Panc1 (cell line): ENCODE measurements around the gene TRMT61A. TPM values are rescaled to one million over a fixed set of nuclear protein-coding genes. Genes with fewer than 3 reads are reported as not detected.

Source experiments
- ATAC-seq: fragments of 200-7000 bp; cut with Tn5 transposase; 2 replicates; pipeline ENCODE4 v1.9.1; 2020; ENCODE audit warnings: mild to moderate bottlenecking, moderate library complexity
- BruUV-seq: library from RNA; stranded (reverse); fragments of 400-500 nt; replicated peaks from 2 replicates; lab custom pipeline; 2021; lab: Mats Ljungman, UMichigan
- CTCF ChIA-PET: fragments of 300-600 bp; sonication (Branson Sonifier 250); formaldehyde crosslinking; loops from one replicate; lab custom pipeline; 2022; ENCODE audit warnings: antibody characterized with exemption; lab: Charles Lee
- POLR2A ChIA-PET: fragments of 300-600 bp; sonication (Branson Sonifier 250); formaldehyde crosslinking; loops from one replicate; lab custom pipeline; 2022; ENCODE audit warnings: antibody characterized with exemption; lab: Charles Lee
- DNase-seq: peaks from one replicate; pipeline ENCODE4 v3.0.0-alpha.2; 2010; ENCODE audit warnings: low read depth, low spot score
- H3K27ac ChIP-seq: 2 replicates; pipeline ENCODE4 v1.5.1; 2011; ENCODE audit warnings: mild to moderate bottlenecking, low read length, inconsistent platforms
- H3K27me3 ChIP-seq: fragments of 200-500 bp; sonication (Bioruptor generic); 2 replicates; pipeline ENCODE4 v1.6.0; 2014; ENCODE audit warnings: low read length, inconsistent platforms; ENCODE audit not compliant: control insufficient read depth, insufficient read depth
- H3K36me3 ChIP-seq: fragments of 200-500 bp; sonication (Bioruptor generic); 2 replicates; pipeline ENCODE4 v1.5.1; 2014; ENCODE audit warnings: inconsistent platforms, mild to moderate bottlenecking, low read length, moderate library complexity; ENCODE audit not compliant: control insufficient read depth, insufficient read depth
- H3K4me1 ChIP-seq: 2 replicates; pipeline ENCODE4 v1.5.1; 2011; ENCODE audit warnings: inconsistent platforms, mild to moderate bottlenecking, low read length, moderate library complexity; ENCODE audit not compliant: control insufficient read depth, insufficient read depth
- H3K4me3 ChIP-seq, 2 experiments: 2 replicates each; pipeline ENCODE4 v1.5.1; 2011 to 2012; ENCODE audit warnings: low read depth in 2 of 2, low read length in 2 of 2, mild to moderate bottlenecking in 2 of 2, inconsistent platforms in 1 of 2, moderate library complexity in 1 of 2
- H3K9me3 ChIP-seq: fragments of 200-500 bp; sonication (Bioruptor generic); 2 replicates; pipeline ENCODE4 v1.5.1; 2014; ENCODE audit warnings: low read depth, mild to moderate bottlenecking, inconsistent platforms, low read length, moderate library complexity; ENCODE audit not compliant: control insufficient read depth, insufficient read depth
- POLR2AphosphoS5 ChIP-seq: IDR thresholded peaks from 2 replicates; pipeline ENCODE4 v1.6.1; 2012; ENCODE audit warnings: mild to moderate bottlenecking, low read depth, low read length, moderate library complexity
- SIN3A ChIP-seq: IDR thresholded peaks from 2 replicates; pipeline ENCODE4 v1.6.1; 2012; ENCODE audit warnings: low read depth, mild to moderate bottlenecking, low read length, moderate library complexity, borderline replicate concordance; ENCODE audit not compliant: insufficient read depth
- TCF7L2 ChIP-seq: IDR thresholded peaks from 2 replicates; pipeline ENCODE4 v1.6.1; 2011; ENCODE audit warnings: mild to moderate bottlenecking, low read depth, low read length, inconsistent platforms
- in situ Hi-C: cut with HindIII; loops from 2 replicates; pipeline ENCODE4 v1.10.0; 2016; ENCODE audit warnings: low sequenced_read_pairs, low pct_unique_long_range_greater_than_20kb
- intact Hi-C: fragments of 100-400 bp; cut with micrococcal nuclease; formaldehyde crosslinking; loops from one replicate; pipeline ENCODE4 v1.10.0; 2022; ENCODE audit not compliant: unreplicated experiment
- total RNA-seq: library from RNA; stranded (reverse); gene quantifications from one replicate; pipeline ENCODE4 v1.2.1, GENCODE V29; 2021; ENCODE audit not compliant: unreplicated experiment
- TF ChIP-seq, protein P1 (sequence below): fragments of 450-650 bp; IDR thresholded peaks from 2 replicates; pipeline ENCODE4 v1.5.1; 2017; ENCODE audit warnings: mild to moderate bottlenecking
- TF ChIP-seq, protein P2 (sequence below), 2 experiments: IDR thresholded peaks; 2 replicates each; pipeline ENCODE4 v1.6.1; 2011 to 2012; ENCODE audit warnings: low read depth in 2 of 2, control low read depth in 1 of 2, low read length in 1 of 2, mild to moderate bottlenecking in 1 of 2, moderate library complexity in 1 of 2; ENCODE audit not compliant: insufficient read depth in 1 of 2

Gene TRMT61A
- total RNA-seq, 1 experiment from 2014 or later = 22.9 TPM

DNA sequence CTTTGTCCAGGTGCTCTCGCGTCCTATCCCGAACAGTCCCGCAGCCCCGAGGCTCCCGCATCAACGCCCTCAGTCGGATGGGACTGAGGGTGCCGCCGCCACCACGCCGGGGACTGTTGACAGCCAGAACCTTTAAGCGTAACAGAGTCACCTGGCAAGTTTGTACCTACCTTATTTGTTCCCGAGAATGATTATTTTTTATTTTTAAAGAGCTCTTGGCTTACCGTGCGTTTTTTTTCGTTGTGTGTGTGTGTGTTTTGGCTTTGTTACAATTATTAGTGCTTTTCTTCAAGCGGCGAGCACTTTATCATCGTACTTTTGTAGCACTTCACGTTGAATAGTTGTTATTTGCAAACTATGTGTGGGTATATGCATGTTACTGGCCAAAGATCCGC is 34.2 kb downstream of the TRMT61A start:
- BruUV-seq = TSS peak; percentile 90
- DNase-seq = no peak

DNA sequence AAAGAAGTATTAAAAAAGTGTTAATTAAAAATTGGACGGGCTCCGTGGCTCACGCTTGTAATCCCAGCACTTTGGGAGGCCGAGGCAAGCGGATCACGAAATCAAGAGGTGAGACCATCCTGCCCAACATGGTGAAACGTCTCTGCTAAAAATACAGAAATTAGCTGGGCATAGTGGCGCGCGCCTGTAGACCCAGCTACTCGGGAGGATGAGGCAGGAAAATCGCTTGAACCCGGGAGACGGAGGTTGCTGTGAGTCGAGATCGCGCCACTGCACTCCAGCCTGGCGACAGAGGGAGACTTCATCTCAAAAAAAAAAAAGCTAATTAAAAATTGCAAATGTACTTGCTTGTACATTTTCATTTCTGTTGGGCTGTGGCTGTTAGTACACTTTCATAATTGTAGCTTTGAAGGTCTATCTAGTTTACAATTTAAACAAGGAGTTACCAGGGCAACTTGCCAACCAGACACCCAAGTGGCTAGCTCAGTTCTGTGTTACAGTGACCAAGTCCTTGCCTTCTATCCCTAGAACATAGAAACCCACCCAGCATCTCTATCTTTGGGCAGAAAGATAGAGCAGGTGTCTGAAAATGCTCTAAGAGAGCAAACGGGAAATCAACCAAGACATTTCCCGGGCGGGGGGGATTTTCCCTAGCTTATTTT is 35.0 kb downstream of the TRMT61A start:
- in situ Hi-C loops = no loop called here
- intact Hi-C loops = no loop called here
- H3K9me3 ChIP-seq = no peaks in the 10 kb centered on the region

More for the DNA sequence above, 34.2 kb downstream of the TRMT61A start:
- Histone ChIP-seq H3K4me3 (peak overlapping the region; percentile 89 to 97), H3K4me1 (peaks cover 29% of the 10 kb centered on the region), H3K9me3 (no peaks in the 10 kb centered on the region), H3K27ac (peak overlapping the region; percentile 86), H3K36me3 (peaks cover 25% of the 10 kb centered on the region), H3K27me3 (no peaks in the 10 kb centered on the region)
- POLR2A ChIA-PET = no interaction called here
- TF ChIP-seq SIN3A (0 out of 2 replicates have a peak, but pooled peaks have one; percentile 11), TCF7L2 (no peak)
- in situ Hi-C loops = no loop called here
- ATAC-seq = no peak
- intact Hi-C loops = no loop called here
- CTCF ChIA-PET = no interaction called here

More for the DNA sequence above, 35.0 kb downstream of the TRMT61A start:
- Histone ChIP-seq H3K27ac (peak overlapping the region; percentile 86), H3K27me3 (no peaks in the 10 kb centered on the region), H3K4me1 (peaks cover 22% of the 10 kb centered on the region), H3K4me3 (peak overlapping the region; percentile 89 to 97), H3K36me3 (peaks cover 24% of the 10 kb centered on the region)
- DNase-seq (no peak), ATAC-seq (no peak)
- CTCF ChIA-PET = no interaction called here
- POLR2A ChIA-PET = interaction anchor here (0.7 kb wide), 1 partner anchor 139 kb away, joined by 4 read pairs; no protein-coding TSS in a partner anchor
- TF ChIP-seq TCF7L2 (no peak), SIN3A (no peak), POLR2AphosphoS5 (no peak)
- TF ChIP-seq, protein P1, sequence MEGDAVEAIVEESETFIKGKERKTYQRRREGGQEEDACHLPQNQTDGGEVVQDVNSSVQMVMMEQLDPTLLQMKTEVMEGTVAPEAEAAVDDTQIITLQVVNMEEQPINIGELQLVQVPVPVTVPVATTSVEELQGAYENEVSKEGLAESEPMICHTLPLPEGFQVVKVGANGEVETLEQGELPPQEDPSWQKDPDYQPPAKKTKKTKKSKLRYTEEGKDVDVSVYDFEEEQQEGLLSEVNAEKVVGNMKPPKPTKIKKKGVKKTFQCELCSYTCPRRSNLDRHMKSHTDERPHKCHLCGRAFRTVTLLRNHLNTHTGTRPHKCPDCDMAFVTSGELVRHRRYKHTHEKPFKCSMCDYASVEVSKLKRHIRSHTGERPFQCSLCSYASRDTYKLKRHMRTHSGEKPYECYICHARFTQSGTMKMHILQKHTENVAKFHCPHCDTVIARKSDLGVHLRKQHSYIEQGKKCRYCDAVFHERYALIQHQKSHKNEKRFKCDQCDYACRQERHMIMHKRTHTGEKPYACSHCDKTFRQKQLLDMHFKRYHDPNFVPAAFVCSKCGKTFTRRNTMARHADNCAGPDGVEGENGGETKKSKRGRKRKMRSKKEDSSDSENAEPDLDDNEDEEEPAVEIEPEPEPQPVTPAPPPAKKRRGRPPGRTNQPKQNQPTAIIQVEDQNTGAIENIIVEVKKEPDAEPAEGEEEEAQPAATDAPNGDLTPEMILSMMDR = no peak
- TF ChIP-seq, protein P2, sequence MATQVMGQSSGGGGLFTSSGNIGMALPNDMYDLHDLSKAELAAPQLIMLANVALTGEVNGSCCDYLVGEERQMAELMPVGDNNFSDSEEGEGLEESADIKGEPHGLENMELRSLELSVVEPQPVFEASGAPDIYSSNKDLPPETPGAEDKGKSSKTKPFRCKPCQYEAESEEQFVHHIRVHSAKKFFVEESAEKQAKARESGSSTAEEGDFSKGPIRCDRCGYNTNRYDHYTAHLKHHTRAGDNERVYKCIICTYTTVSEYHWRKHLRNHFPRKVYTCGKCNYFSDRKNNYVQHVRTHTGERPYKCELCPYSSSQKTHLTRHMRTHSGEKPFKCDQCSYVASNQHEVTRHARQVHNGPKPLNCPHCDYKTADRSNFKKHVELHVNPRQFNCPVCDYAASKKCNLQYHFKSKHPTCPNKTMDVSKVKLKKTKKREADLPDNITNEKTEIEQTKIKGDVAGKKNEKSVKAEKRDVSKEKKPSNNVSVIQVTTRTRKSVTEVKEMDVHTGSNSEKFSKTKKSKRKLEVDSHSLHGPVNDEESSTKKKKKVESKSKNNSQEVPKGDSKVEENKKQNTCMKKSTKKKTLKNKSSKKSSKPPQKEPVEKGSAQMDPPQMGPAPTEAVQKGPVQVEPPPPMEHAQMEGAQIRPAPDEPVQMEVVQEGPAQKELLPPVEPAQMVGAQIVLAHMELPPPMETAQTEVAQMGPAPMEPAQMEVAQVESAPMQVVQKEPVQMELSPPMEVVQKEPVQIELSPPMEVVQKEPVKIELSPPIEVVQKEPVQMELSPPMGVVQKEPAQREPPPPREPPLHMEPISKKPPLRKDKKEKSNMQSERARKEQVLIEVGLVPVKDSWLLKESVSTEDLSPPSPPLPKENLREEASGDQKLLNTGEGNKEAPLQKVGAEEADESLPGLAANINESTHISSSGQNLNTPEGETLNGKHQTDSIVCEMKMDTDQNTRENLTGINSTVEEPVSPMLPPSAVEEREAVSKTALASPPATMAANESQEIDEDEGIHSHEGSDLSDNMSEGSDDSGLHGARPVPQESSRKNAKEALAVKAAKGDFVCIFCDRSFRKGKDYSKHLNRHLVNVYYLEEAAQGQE (IDR thresholded peaks at IDR 0.05; ENCODE audit: insufficient read depth in 1 of 2, low read depth in 2 of 2, low read length in 1 of 2) = no peak
- no TSS peak for BruUV-seq
